Testis (tissue), 3 donors: Measurements from ENCODE around the gene NTSR2. TPM values are rescaled to one million over a fixed set of nuclear protein-coding genes. Genes with fewer than 3 reads are reported as not detected.

Source experiments
- DNase-seq: peaks from one replicate; pipeline ENCODE4 v3.0.0-alpha.2; 2019
- H3K27ac ChIP-seq, 2 donors: fragments of 200-600 bp; sonication (generic); one replicate each; pipeline ENCODE4 v1.5.1; 2019
- H3K27me3 ChIP-seq: fragments of 200-600 bp; sonication (generic); one replicate; pipeline ENCODE4 v1.5.1; 2019
- H3K36me3 ChIP-seq: fragments of 200-600 bp; sonication (generic); one replicate; pipeline ENCODE4 v1.5.1; 2017; ENCODE audit warnings: low read depth; ENCODE audit errors: missing control alignments
- H3K4me1 ChIP-seq: fragments of 200-600 bp; sonication (generic); one replicate; pipeline ENCODE4 v1.5.1; 2019
- H3K4me3 ChIP-seq, 2 donors: fragments of 200-600 bp; sonication (generic); one replicate each; pipeline ENCODE4 v1.5.1; 2017 to 2019
- H3K9me3 ChIP-seq: fragments of 200-600 bp; sonication (generic); one replicate; pipeline ENCODE4 v1.5.1; 2017
- CTCF ChIP-seq, 3 experiments: fragments of 450-650 bp in 2 of 3; fragments of 200-600 bp in 1 of 3; sonication (generic) in 1 of 3; IDR thresholded peaks; one replicate each; pipeline ENCODE4 v1.5.1; 2016 to 2019; ENCODE audit warnings: antibody characterized with exemption in 3 of 3, mild to moderate bottlenecking in 2 of 3, moderate library complexity in 1 of 3
- POLR2A ChIP-seq: fragments of 450-650 bp; IDR thresholded peaks from one replicate; pipeline ENCODE4 v1.6.1; 2017; ENCODE audit warnings: antibody characterized with exemption, mild to moderate bottlenecking, moderate library complexity
- WGBS, 2 donors: methylation state at CpG; one replicate each; pipeline ENCODE4 v1.1.5; 2018; 5-methylcytosine and 5-hydroxymethylcytosine counted together
- intact Hi-C: fragments of 100-400 bp; cut with DNase I; formaldehyde crosslinking; loops from one replicate; pipeline ENCODE4 v1.15.1; 2023; ENCODE audit warnings: low total_unique reads
- polyA plus RNA-seq: library from polyadenylated mRNA; stranded (reverse); fragments of 350-450 nt; fragmentation: Illumina TruSeq; extraction: RNeasy Lipid Tissue Mini Kit (QIAGEN cat#74804); gene quantifications from one replicate; pipeline ENCODE4 v1.2.3, GENCODE V29; 2014; ENCODE audit warnings: low read depth, low replicate concordance; ENCODE audit not compliant: insufficient read depth
- total RNA-seq, 2 donors: library from RNA; depleted of rRNA; stranded (reverse); fragments of >200 nt; gene quantifications; one replicate each; pipeline ENCODE4 v1.2.3, GENCODE V29; 2016

The NTSR2 gene
- total and polyA plus RNA-seq, 3 donors from 2014 or later = 0.47 to 0.68 TPM; not detected in 1

- no peak overlapping the region for H3K4me3 ChIP-seq
- H3K4me1 ChIP-seq = peaks cover 4% of the 10 kb centered on the region
- no peak for DNase-seq
- 43 to 44% methylated on average over 3 of the region's 3 CpGs for WGBS, 2 donors
- intact Hi-C loops = no loop called here
- H3K9me3 ChIP-seq = no peaks in the 10 kb centered on the region
- H3K27me3 ChIP-seq = no peaks in the 10 kb centered on the region
- H3K27ac ChIP-seq = no peak overlapping the region
- no peaks in the 10 kb centered on the region for H3K36me3 ChIP-seq
- TF ChIP-seq CTCF (IDR thresholded peaks at IDR 0.05) = no peak
- no peak for TF ChIP-seq POLR2A
Observed at GRCh38 chr2:11652553-11652952, 17.4 kb downstream of the NTSR2 start.

DNA sequence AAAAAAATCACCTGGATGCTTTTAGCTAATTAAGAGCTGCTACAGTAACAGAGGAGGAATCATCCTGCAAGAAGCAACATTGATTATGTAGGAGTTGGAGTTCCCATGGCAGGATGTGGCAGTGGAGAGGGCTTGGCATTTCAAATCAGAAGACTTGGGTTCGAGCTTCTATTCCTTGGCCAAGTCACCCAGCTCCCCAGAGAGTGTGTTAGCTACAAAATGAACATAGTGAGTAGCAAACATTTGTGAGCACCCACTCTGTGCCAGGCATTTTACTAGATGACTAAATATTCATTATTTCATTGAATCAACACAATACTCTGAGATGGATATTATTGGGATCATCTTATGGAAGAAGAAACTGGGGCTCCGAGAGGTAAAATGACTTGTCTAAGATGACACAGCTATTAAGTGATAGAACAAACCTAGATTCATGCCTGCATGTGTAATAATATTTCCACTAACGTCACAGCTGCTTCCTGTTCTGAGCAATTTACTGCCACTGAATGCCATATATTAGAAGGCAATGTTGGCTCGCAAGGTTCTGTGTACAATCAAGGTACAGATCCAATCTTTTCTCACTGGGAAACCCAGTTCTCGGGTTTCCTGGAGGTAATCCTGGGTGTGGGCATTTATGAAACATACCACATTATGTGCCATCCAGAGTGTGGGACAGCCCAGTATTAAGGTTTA, 18.0 kb downstream of the NTSR2 start:
- no peak for DNase-seq
- TF ChIP-seq CTCF (IDR thresholded peaks at IDR 0.05) (no peak), POLR2A (no peak)
- H3K36me3 ChIP-seq = no peaks in the 10 kb centered on the region
- intact Hi-C loops = no loop called here
- 81 to 86% methylated on average over 5 of the region's 5 CpGs for WGBS, 2 donors
- no peak overlapping the region for H3K4me3 ChIP-seq
- peaks cover 4% of the 10 kb centered on the region for H3K4me1 ChIP-seq
- no peaks in the 10 kb centered on the region for H3K9me3 ChIP-seq
- no peak overlapping the region for H3K27ac ChIP-seq
- no peaks in the 10 kb centered on the region for H3K27me3 ChIP-seq

GRCh38 chr2:11649093-11649492, 20.9 kb downstream of the NTSR2 start:
- no peak overlapping the region for H3K27ac ChIP-seq
- TF ChIP-seq CTCF (IDR thresholded peaks at IDR 0.05) (no peak), POLR2A (no peak)
- no peaks in the 10 kb centered on the region for H3K27me3 ChIP-seq
- intact Hi-C loops = no loop called here
- 61 to 66% methylated on average over 2 of the region's 2 CpGs for WGBS, 2 donors
- H3K4me3 ChIP-seq = no peak overlapping the region
- H3K9me3 ChIP-seq = no peaks in the 10 kb centered on the region
- no peaks in the 10 kb centered on the region for H3K36me3 ChIP-seq
- DNase-seq = peak; percentile 6
- peaks cover 4% of the 10 kb centered on the region for H3K4me1 ChIP-seq

- 75 to 76% methylated on average over 7 of the region's 7 CpGs for WGBS, 2 donors
Observed at GRCh38 chr2:11647834-11648600, 22.0 kb downstream of the NTSR2 start.

More at GRCh38 chr2:11647834-11648600, 22.0 kb downstream of the NTSR2 start:
- no peaks in the 10 kb centered on the region for H3K36me3 ChIP-seq
- DNase-seq = no peak
- H3K27ac ChIP-seq = no peak overlapping the region
- intact Hi-C loops = no loop called here
- no peak overlapping the region for H3K4me3 ChIP-seq
- H3K27me3 ChIP-seq = no peaks in the 10 kb centered on the region
- TF ChIP-seq POLR2A (no peak), CTCF (IDR thresholded peaks at IDR 0.05) (no peak)
- peaks cover under 1% of the 10 kb centered on the region for H3K4me1 ChIP-seq
- H3K9me3 ChIP-seq = no peaks in the 10 kb centered on the region
